Stimulated activated memory B cell treated with anti-CD40 and anti-IgM and Interleukin-4, amounts not matched to agents 10 μg/mL and 1 μg/mL and 100 μg/mL, for 72 hours (primary cell): ENCODE data around the gene SEMA4C.

Experiments
- ATAC-seq: fragments of 150-1000 bp; cut with Tn5 transposase; 2 replicates; pipeline ENCODE4 v1.10.0; 2021
- H3K27ac Mint-ChIP-seq: one replicate; pipeline ENCODE4 v1.8.0; 2022; ENCODE audit warnings: mild to moderate bottlenecking, mixed read lengths
- H3K27me3 Mint-ChIP-seq: one replicate; pipeline ENCODE4 v1.8.0; 2022; ENCODE audit warnings: mixed read lengths
- H3K36me3 Mint-ChIP-seq: one replicate; pipeline ENCODE4 v1.8.0; 2022; ENCODE audit warnings: mixed read lengths
- H3K4me1 Mint-ChIP-seq: one replicate; pipeline ENCODE4 v1.8.0; 2022; ENCODE audit warnings: mixed read lengths
- H3K4me3 Mint-ChIP-seq: one replicate; pipeline ENCODE4 v1.8.0; 2022; ENCODE audit warnings: mild to moderate bottlenecking, moderate library complexity, mixed read lengths
- H3K9me3 Mint-ChIP-seq: one replicate; pipeline ENCODE4 v1.8.0; 2022; ENCODE audit warnings: mixed read lengths

The SEMA4C gene

GRCh38 chr2:96817882-96818281 is 52.0 kb downstream of the SEMA4C start:
- no peaks in the 10 kb centered on the region for H3K9me3 Mint-ChIP-seq
- H3K27ac Mint-ChIP-seq: peak overlapping the region; percentile 26
- peaks cover 25% of the 10 kb centered on the region for H3K36me3 Mint-ChIP-seq
- no peak for ATAC-seq
- H3K27me3 Mint-ChIP-seq: no peaks in the 10 kb centered on the region
- peak overlapping the region; percentile 79 for H3K4me3 Mint-ChIP-seq
- H3K4me1 Mint-ChIP-seq: peaks cover 60% of the 10 kb centered on the region

- no peaks in the 10 kb centered on the region for H3K27me3 Mint-ChIP-seq
- H3K36me3 Mint-ChIP-seq: peaks cover 32% of the 10 kb centered on the region
- peaks cover 66% of the 10 kb centered on the region for H3K4me1 Mint-ChIP-seq
- H3K9me3 Mint-ChIP-seq: no peaks in the 10 kb centered on the region
- peak overlapping the region; percentile 79 for H3K4me3 Mint-ChIP-seq
- ATAC-seq: no peak
- H3K27ac Mint-ChIP-seq: peak overlapping the region; percentile 26
Observed at GRCh38 chr2:96816836-96817702, 52.8 kb downstream of the SEMA4C start.

- Mint-ChIP-seq H3K27me3 (no peaks in the 10 kb centered on the region), H3K4me1 (peaks cover 71% of the 10 kb centered on the region), H3K27ac (peak within 1 kb of the TSS; percentile 77), H3K36me3 (peaks cover 33% of the 10 kb centered on the region), H3K4me3 (peak within 1 kb of the TSS; percentile 87), H3K9me3 (no peaks in the 10 kb centered on the region)
- ATAC-seq: peak; percentile 98
Observed at GRCh38 chr2:96816127-96816835, 53.6 kb downstream of the SEMA4C start, which contains the start of gene CNNM3. TSS of gene CNNM3 (plus strand) at chr2:96816268. CDS start at chr2:96816278, 10 bp downstream.

- Mint-ChIP-seq H3K36me3 (peaks cover 37% of the 10 kb centered on the region), H3K27me3 (no peaks in the 10 kb centered on the region), H3K9me3 (no peaks in the 10 kb centered on the region), H3K4me1 (peaks cover 71% of the 10 kb centered on the region), H3K27ac (peak overlapping the region; percentile 77), H3K4me3 (peak overlapping the region; percentile 87)
- ATAC-seq: peak; percentile 2
Observed at GRCh38 chr2:96815326-96816126, 54.4 kb downstream of the SEMA4C start.

GRCh38 chr2:96813656-96814055 is 56.2 kb downstream of the SEMA4C start:
- no peaks in the 10 kb centered on the region for H3K27me3 Mint-ChIP-seq
- peaks cover 39% of the 10 kb centered on the region for H3K36me3 Mint-ChIP-seq
- ATAC-seq: no peak
- no peaks in the 10 kb centered on the region for H3K9me3 Mint-ChIP-seq
- peaks cover 56% of the 10 kb centered on the region for H3K4me1 Mint-ChIP-seq
- no peak overlapping the region for H3K27ac Mint-ChIP-seq
- no peak overlapping the region for H3K4me3 Mint-ChIP-seq

GRCh38 chr2:96811917-96812316 is 58.0 kb downstream of the SEMA4C start:
- Mint-ChIP-seq H3K4me3 (no peak overlapping the region), H3K9me3 (no peaks in the 10 kb centered on the region), H3K36me3 (peaks cover 35% of the 10 kb centered on the region), H3K27ac (no peak overlapping the region), H3K27me3 (no peaks in the 10 kb centered on the region), H3K4me1 (peaks cover 47% of the 10 kb centered on the region)
- ATAC-seq: no peak

- Mint-ChIP-seq H3K9me3 (no peaks in the 10 kb centered on the region), H3K36me3 (peaks cover 40% of the 10 kb centered on the region), H3K4me3 (no peak overlapping the region), H3K27ac (peak overlapping the region; percentile 44), H3K27me3 (no peaks in the 10 kb centered on the region), H3K4me1 (peaks cover 56% of the 10 kb centered on the region)
- no peak for ATAC-seq
Observed at GRCh38 chr2:96810783-96811192, 59.1 kb downstream of the SEMA4C start.

GRCh38 chr2:96809951-96810782 is 59.7 kb downstream of the SEMA4C start:
- no peak for ATAC-seq
- Mint-ChIP-seq H3K9me3 (no peaks in the 10 kb centered on the region), H3K4me1 (peaks cover 51% of the 10 kb centered on the region), H3K4me3 (no peak overlapping the region), H3K27ac (peak overlapping the region; percentile 44), H3K36me3 (peaks cover 40% of the 10 kb centered on the region), H3K27me3 (no peaks in the 10 kb centered on the region)
